Stimulated activated memory B cell treated with anti-CD40 and anti-IgM and Interleukin-4, amounts not matched to agents 10 μg/mL and 1 μg/mL and 100 μg/mL, for 72 hours (primary cell): ENCODE measurements around the gene CSRP3.

Experiments
- ATAC-seq: fragments of 150-1000 bp; cut with Tn5 transposase; 2 replicates; pipeline ENCODE4 v1.10.0; 2021
- H3K27ac Mint-ChIP-seq: one replicate; pipeline ENCODE4 v1.8.0; 2022; ENCODE audit warnings: mild to moderate bottlenecking, mixed read lengths
- H3K27me3 Mint-ChIP-seq: one replicate; pipeline ENCODE4 v1.8.0; 2022; ENCODE audit warnings: mixed read lengths
- H3K36me3 Mint-ChIP-seq: one replicate; pipeline ENCODE4 v1.8.0; 2022; ENCODE audit warnings: mixed read lengths
- H3K4me1 Mint-ChIP-seq: one replicate; pipeline ENCODE4 v1.8.0; 2022; ENCODE audit warnings: mixed read lengths
- H3K4me3 Mint-ChIP-seq: one replicate; pipeline ENCODE4 v1.8.0; 2022; ENCODE audit warnings: mild to moderate bottlenecking, moderate library complexity, mixed read lengths
- H3K9me3 Mint-ChIP-seq: one replicate; pipeline ENCODE4 v1.8.0; 2022; ENCODE audit warnings: mixed read lengths

CSRP3 gene

GRCh38 chr11:19234231-19234817, 32.5 kb upstream of the CSRP3 start:
- H3K27ac Mint-ChIP-seq, result no peak overlapping the region
- H3K4me1 Mint-ChIP-seq, result peaks cover 6% of the 10 kb centered on the region
- ATAC-seq, result no peak
- H3K9me3 Mint-ChIP-seq, result no peaks in the 10 kb centered on the region
- H3K4me3 Mint-ChIP-seq, result no peak overlapping the region
- H3K36me3 Mint-ChIP-seq, result no peaks in the 10 kb centered on the region
- H3K27me3 Mint-ChIP-seq, result peaks cover 8% of the 10 kb centered on the region

- H3K36me3 Mint-ChIP-seq, result no peaks in the 10 kb centered on the region
- H3K27ac Mint-ChIP-seq, result no peak overlapping the region
- H3K4me1 Mint-ChIP-seq, result peaks cover 6% of the 10 kb centered on the region
- ATAC-seq, result no peak
- H3K4me3 Mint-ChIP-seq, result no peak overlapping the region
- H3K27me3 Mint-ChIP-seq, result peaks cover 8% of the 10 kb centered on the region
- no peaks in the 10 kb centered on the region for H3K9me3 Mint-ChIP-seq
These were observed 31.2 kb upstream of the CSRP3 start for GRCh38 chr11:19232910-19233503.

GRCh38 chr11:19229671-19230070, 27.9 kb upstream of the CSRP3 start:
- no peaks in the 10 kb centered on the region for H3K27me3 Mint-ChIP-seq
- H3K36me3 Mint-ChIP-seq, result no peaks in the 10 kb centered on the region
- H3K4me1 Mint-ChIP-seq, result peaks cover 6% of the 10 kb centered on the region
- H3K9me3 Mint-ChIP-seq, result no peaks in the 10 kb centered on the region
- no peak overlapping the region for H3K27ac Mint-ChIP-seq
- ATAC-seq, result no peak
- H3K4me3 Mint-ChIP-seq, result no peak overlapping the region

DNA sequence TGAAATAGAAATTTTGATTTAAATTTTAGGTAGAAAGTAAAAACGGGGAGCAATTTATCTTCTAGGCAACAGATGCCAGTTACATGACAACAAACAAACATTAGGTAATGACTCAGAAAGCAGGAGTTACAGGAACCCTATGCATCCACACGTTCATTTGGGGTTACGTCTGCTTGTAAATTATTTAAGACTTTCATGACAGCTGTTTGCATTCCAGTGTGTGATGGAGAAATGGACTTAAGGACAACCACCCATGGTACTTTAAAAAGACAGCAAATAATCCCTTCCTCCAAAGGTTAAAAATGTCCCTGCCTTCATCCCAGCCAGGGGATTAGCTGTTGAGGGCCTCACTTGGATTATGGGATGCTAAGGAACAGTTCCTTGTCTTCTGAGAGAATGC, 27.2 kb upstream of the CSRP3 start:
- Mint-ChIP-seq H3K27ac (no peak overlapping the region), H3K4me1 (peaks cover 6% of the 10 kb centered on the region), H3K27me3 (no peaks in the 10 kb centered on the region), H3K9me3 (no peaks in the 10 kb centered on the region), H3K36me3 (no peaks in the 10 kb centered on the region), H3K4me3 (no peak overlapping the region)
- ATAC-seq, result no peak

DNA sequence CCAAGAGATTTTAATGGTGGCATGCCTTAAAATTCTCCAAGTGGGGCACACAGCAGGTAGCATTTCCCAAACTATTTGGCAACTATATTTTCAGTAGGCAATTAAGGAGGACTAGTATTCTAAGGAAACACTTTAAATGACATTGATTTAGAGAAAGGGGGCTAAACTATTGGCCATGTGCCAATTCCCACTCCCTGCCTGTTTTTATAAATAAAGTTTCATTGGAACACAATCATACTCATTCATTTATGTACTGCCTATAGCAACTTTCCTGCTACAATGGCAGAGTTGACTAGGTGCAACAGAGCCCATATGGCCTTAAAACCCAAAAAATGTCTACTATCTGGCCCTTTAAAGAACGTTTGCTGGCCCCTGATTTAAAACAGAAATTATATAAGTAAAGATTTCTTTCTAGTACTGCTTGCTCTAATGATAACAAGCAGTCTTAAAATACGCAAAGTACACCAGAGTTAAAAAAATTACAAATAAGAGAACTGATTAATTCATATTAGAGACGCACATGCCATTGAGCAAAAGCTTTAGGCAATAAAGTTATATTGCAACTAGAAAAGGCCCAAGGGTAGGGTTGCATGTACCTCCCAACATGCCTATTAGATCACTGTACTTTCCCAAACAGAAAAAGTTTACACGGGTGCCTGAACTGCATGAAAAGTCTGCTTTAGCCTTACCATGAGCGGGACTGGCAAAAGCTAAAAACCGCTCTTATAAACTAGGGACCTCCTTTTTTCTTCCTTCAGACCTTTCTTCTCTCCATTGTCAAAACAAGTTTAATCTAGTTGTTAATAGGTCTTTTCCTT, 24.8 kb upstream of the CSRP3 start:
- H3K9me3 Mint-ChIP-seq, result no peaks in the 10 kb centered on the region
- no peaks in the 10 kb centered on the region for H3K36me3 Mint-ChIP-seq
- H3K27ac Mint-ChIP-seq, result no peak overlapping the region

GRCh38 chr11:19225581-19225980, 23.8 kb upstream of the CSRP3 start:
- ATAC-seq, result no peak
- no peaks in the 10 kb centered on the region for H3K4me1 Mint-ChIP-seq
- H3K27me3 Mint-ChIP-seq, result no peaks in the 10 kb centered on the region
- no peaks in the 10 kb centered on the region for H3K9me3 Mint-ChIP-seq
- H3K36me3 Mint-ChIP-seq, result no peaks in the 10 kb centered on the region
- no peak overlapping the region for H3K4me3 Mint-ChIP-seq
- H3K27ac Mint-ChIP-seq, result no peak overlapping the region

More for the DNA sequence above, 24.8 kb upstream of the CSRP3 start:
- Mint-ChIP-seq H3K4me1 (no peaks in the 10 kb centered on the region), H3K27me3 (no peaks in the 10 kb centered on the region), H3K4me3 (no peak overlapping the region)
- no peak for ATAC-seq

DNA sequence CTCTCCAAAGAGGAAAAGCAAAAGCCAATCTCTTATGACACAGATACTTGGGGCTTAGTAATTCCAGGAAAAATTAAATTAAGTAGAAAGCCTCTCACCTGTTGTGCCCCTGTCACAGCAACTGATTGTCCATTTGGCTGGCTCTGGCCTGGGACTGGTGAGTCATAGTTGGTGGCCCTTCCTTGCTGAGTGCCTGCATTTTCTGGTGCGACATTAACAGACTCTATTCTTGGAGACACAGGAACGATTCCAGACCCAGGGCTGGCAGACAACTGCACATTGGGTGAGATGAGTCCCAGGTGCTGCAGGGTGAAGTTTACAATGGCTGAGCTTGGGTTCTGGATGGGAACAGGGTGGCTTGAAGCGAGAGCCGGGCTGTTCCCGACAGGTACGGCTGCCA, 23.3 kb upstream of the CSRP3 start:
- no peak overlapping the region for H3K27ac Mint-ChIP-seq
- no peaks in the 10 kb centered on the region for H3K36me3 Mint-ChIP-seq
- no peaks in the 10 kb centered on the region for H3K4me1 Mint-ChIP-seq
- H3K4me3 Mint-ChIP-seq, result no peak overlapping the region
- H3K27me3 Mint-ChIP-seq, result no peaks in the 10 kb centered on the region
- no peak for ATAC-seq
- H3K9me3 Mint-ChIP-seq, result no peaks in the 10 kb centered on the region

DNA sequence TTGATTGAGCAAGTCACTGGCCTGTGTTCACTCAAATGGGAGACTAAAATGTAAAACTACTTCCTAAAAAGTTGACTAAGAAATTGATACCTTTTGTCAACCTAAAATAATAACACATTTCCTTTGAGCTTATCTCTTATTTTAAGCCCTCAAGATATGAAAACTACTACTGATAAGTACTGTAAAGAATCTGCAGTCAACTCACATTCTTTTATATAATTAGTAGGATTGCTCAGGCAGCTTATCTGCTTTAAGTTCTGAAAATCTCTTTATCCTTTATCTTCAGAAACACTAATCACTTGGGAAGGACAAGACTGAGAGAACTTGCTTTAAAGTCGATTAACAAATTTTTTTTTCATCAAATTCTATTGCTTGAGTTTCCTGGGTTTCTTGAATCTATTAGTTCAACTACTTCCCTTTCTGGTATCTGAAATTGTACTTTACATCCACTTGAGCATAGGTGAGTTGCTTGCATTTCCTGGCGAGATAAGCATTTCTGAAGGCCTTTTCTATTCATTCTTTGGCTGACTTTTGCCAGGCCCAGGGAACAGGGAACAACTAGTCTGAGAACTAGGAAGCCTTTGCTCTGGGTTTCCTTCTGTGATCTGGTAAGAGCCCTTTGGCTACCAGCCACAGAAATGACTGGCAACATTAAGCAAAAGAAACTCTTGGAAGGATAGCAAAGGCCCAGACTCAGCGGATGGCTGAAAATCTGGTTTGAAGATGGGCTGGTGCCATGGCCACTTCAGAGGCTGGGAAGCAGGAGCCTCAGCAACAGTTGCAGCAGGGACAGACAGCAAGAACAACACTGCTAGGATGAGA, 19.3 kb upstream of the CSRP3 start:
- Mint-ChIP-seq H3K27ac (no peak overlapping the region), H3K4me1 (no peaks in the 10 kb centered on the region), H3K27me3 (no peaks in the 10 kb centered on the region), H3K36me3 (no peaks in the 10 kb centered on the region), H3K9me3 (no peaks in the 10 kb centered on the region), H3K4me3 (no peak overlapping the region)
- ATAC-seq, result no peak

GRCh38 chr11:19218786-19219460, 17.1 kb upstream of the CSRP3 start:
- Mint-ChIP-seq H3K9me3 (no peaks in the 10 kb centered on the region), H3K27ac (no peak overlapping the region), H3K4me1 (no peaks in the 10 kb centered on the region), H3K36me3 (no peaks in the 10 kb centered on the region), H3K27me3 (no peaks in the 10 kb centered on the region), H3K4me3 (no peak overlapping the region)
- ATAC-seq, result no peak

GRCh38 chr11:19218216-19218615, 16.4 kb upstream of the CSRP3 start:
- no peak overlapping the region for H3K27ac Mint-ChIP-seq
- H3K9me3 Mint-ChIP-seq, result no peaks in the 10 kb centered on the region
- no peaks in the 10 kb centered on the region for H3K36me3 Mint-ChIP-seq
- H3K4me1 Mint-ChIP-seq, result no peaks in the 10 kb centered on the region
- no peak for ATAC-seq
- H3K27me3 Mint-ChIP-seq, result peaks cover 4% of the 10 kb centered on the region
- H3K4me3 Mint-ChIP-seq, result no peak overlapping the region

DNA sequence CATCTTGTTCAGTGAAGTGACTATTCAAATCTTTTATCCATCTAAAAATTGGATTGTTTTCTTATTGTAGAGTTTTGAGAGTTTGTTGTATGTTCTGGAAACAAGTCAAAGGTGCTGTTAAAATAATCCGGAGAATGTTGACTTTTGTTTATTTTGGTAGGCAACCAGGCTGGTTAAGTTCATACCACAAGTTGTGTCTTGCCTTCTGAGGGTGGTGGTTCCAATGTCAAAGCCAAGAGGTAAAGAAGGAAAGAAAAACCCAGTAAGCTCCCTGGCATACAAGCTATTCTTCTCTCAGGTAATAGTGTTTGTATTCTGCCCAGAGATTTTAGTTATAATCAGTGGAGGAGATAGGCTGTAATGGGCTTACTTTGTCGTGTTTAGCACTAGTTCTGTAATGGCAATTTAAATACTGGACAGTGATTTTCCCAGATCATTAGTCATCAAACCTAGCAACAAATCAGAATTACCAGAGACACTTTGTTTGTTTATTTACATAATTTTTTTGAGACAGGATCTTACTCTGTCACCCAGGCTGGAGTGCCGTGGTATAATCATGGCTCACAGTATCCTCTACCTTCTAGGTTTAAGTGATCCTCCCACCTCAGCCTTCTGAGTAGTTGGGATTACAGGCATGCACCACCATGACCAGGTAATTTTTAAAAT, 15.1 kb upstream of the CSRP3 start:
- no peak overlapping the region for H3K4me3 Mint-ChIP-seq
- H3K27me3 Mint-ChIP-seq, result peaks cover 17% of the 10 kb centered on the region
- no peak for ATAC-seq
- no peaks in the 10 kb centered on the region for H3K9me3 Mint-ChIP-seq
- H3K4me1 Mint-ChIP-seq, result no peaks in the 10 kb centered on the region
- no peak overlapping the region for H3K27ac Mint-ChIP-seq
- H3K36me3 Mint-ChIP-seq, result no peaks in the 10 kb centered on the region

GRCh38 chr11:19216021-19216420, 14.2 kb upstream of the CSRP3 start:
- Mint-ChIP-seq H3K4me1 (no peaks in the 10 kb centered on the region), H3K27ac (no peak overlapping the region), H3K9me3 (no peaks in the 10 kb centered on the region), H3K4me3 (no peak overlapping the region), H3K36me3 (no peaks in the 10 kb centered on the region), H3K27me3 (peaks cover 17% of the 10 kb centered on the region)
- ATAC-seq, result no peak

DNA sequence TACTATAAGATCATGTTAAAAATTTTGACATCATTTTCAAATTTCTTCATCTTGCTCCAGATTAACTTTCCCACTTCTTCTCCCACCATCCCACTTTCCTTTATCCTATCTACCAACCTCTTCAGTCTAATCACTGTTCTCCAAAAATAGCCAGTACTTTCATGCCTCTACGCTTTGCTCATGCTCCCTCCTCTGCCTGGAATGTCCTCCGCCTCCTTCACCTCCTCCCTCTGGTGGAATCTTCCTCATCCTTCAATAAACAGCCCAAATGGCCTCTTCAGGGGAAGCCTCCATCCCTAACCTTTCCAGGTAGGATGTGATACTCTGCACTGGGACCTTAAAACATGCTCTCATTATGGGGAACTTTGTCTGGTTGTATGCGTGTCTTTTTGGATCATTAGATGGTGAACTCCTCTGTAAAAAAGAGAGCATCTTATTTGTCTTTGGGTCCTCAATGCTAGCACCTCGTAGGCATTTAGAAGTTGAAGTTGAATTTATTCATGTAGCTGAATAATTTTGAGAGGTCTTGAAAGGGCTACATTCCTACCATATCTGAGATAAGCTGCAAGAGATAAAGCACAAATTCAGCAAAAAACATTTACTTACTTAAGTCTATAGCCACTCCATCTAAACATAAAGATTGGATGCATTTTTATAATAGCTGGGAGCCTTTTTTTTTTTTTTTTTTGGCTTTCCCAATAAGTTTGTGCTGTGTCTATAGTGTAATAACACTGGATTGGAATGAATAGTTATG, 8.0 kb upstream of the CSRP3 start:
- peaks cover 46% of the 10 kb centered on the region for H3K27me3 Mint-ChIP-seq
- H3K4me1 Mint-ChIP-seq, result no peaks in the 10 kb centered on the region
- H3K27ac Mint-ChIP-seq, result no peak overlapping the region
- no peak overlapping the region for H3K4me3 Mint-ChIP-seq
- ATAC-seq, result no peak
- H3K9me3 Mint-ChIP-seq, result no peaks in the 10 kb centered on the region
- no peaks in the 10 kb centered on the region for H3K36me3 Mint-ChIP-seq

GRCh38 chr11:19208959-19209546, 7.3 kb upstream of the CSRP3 start:
- H3K4me1 Mint-ChIP-seq, result no peaks in the 10 kb centered on the region
- no peak overlapping the region for H3K27ac Mint-ChIP-seq
- H3K4me3 Mint-ChIP-seq, result no peak overlapping the region
- ATAC-seq, result no peak
- peaks cover 46% of the 10 kb centered on the region for H3K27me3 Mint-ChIP-seq
- H3K36me3 Mint-ChIP-seq, result no peaks in the 10 kb centered on the region
- H3K9me3 Mint-ChIP-seq, result no peaks in the 10 kb centered on the region
